Skin epidermis (tissue), 12 donors: ENCODE data around the gene ANTKMT.

ENCODE experiments used
- H3K27ac ChIP-seq, 21 experiments: fragments of 200-600 bp; sonication (generic) in 11 of 21; one replicate each; pipeline ENCODE4 v1.5.0; 2020; ENCODE audit warnings: mild to moderate bottlenecking in 3 of 21, inconsistent platforms in 2 of 21, moderate library complexity in 2 of 21
- H3K4me3 ChIP-seq, 7 experiments: fragments of 200-600 bp; sonication (generic) in 2 of 7; one replicate each; pipeline ENCODE4 v1.5.0; 2020; ENCODE audit warnings: inconsistent platforms in 2 of 7, mild to moderate bottlenecking in 2 of 7, moderate library complexity in 1 of 7

The ANTKMT gene

DNA sequence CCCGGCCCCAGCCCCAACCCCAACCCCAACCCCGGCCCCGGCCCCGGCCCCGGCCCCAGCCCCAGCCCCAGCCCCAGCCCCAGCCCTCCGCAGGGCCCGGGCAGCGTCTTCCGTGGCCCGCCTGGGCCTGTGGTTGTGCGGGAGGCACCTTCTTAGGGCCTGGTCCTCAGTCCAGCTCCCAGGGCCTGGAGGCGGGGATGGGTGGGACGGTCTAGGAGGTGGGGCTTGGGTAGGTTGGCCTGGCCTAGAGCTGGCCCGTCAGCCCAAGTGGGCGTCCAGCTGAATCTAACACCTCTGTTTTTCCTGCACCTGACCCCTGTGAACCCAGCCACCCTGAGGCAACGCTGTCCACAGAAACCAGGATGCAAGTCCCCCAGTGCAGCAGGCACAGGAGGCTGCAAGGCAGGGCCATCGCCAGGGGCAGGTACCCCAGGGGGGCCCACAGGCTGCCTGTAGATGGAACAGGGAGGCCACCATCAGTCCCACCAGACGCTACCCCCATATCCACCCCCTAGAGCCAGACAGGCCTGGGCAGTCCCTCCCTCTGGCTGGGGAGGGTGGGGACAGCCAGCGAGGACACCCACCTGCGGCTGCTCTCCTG, 48.3 kb downstream of the ANTKMT start:
- no peak overlapping the region for H3K4me3 ChIP-seq
- H3K27ac ChIP-seq = no peak overlapping the region

GRCh38 chr16:769934-770333, 49.0 kb downstream of the ANTKMT start:
- Histone ChIP-seq H3K4me3 (no peak overlapping the region), H3K27ac (no peak overlapping the region)

DNA sequence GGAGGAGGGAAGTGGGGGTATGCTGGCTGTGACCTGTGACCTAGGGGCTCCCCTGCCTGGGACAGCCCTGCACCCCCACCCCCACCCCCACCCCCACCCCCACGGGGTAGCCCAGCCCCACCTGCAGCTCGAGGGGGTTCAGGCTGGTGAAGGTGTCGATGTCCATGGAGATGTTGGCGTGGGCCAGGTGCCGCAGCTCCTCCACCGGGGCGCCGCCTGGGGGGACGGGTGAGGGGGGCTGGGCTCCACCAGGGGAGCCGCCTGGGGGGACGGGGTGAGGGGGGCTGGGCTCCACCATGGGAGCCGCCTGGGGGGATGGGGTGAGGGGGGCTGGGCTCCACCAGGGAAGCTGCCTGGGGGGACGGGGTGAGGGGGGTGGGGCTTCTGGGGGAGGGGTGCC, 49.5 kb downstream of the ANTKMT start:
- Histone ChIP-seq H3K4me3 (no peak overlapping the region), H3K27ac (no peak overlapping the region)
